Amygdala (tissue), 56 donors: Measurements from ENCODE around the gene KIAA0930.
A peak's percentile ranks its signal among the peaks of the same experiment; 100 is the strongest.

Experiments used
- DNase-seq, 56 donors: peaks; one replicate each; lab custom pipeline; 2025; lab: John Stamatoyannopoulos, UW

The KIAA0930 gene

DNA sequence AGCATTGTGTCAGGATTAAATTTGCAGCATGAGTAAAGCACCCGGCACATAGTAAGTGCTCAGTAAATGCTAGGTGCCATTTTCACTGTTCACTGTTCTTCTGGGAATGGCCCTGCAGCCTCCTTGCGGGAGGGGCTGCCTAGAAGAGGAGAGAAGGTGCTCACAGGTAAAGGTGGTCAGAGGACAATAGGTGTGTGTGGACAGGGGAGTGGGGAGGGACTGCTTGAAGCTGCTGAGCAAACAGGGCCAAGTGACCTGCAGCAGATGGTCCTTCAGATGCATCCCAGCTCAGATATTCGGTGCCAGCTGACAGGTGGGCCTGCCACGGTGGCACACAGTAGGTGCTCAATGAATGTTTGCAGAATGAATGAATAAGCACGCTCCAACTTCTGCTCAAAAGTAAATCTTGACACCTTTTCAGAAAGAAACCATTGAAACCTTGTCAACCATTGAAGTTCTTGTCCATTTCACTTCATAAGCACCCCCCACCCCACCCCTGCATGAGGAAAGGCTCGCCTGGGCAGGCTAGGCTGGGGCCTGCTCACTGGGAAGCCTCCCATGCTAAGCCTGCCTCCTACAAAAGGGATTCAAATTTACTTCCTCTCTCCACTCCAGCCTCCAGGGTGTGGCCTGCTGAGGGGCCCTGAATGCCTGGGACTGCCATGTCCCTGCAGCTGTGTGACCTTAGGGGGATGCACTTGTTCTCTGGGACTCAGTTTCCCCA lies 1.6 kb downstream of the KIAA0930 start:
- peak in 1 of 56 donors; percentile 27 for DNase-seq

DNA sequence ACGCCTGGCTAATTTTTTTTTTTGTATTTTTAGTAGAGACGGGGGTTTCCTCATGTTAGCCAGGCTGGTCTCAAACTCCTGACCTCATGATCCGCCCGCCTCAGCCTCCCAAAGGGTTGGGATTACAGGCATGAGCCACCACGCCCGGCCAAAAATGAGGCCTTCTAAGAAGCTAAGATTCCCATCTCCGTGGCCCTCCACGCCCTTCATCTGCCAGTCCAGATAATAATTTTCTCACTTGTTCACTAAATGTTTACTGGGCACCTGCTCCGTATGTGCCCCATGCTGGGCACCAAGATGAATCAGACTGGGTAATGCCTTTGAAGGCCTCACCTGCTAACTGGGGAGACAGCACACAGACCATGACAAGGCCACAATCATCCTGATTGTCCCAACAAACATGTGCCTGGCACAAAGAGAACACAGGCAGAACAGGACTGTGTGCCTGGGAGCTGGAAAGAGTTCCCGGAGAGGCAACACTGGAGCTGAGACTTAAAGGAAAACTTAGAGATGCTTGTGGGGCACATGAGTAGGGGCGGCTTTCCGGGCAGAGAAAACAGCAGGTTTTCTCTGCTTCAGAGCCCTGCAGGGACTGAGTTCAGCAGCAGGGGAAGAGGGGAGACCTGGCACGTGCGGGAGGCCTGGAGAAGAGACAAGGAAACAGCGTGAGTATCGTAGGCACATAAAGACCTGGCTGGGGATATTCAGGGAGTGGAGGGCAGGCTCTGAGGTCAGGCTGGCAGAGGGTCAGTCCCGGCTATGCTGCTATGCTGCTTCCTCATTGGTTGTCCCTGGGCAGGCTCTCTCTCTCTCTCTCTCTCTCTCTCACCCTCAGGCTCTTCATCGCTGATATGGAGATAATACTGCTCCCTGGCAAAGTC lies 2.4 kb downstream of the KIAA0930 start:
- no peak for DNase-seq

DNA sequence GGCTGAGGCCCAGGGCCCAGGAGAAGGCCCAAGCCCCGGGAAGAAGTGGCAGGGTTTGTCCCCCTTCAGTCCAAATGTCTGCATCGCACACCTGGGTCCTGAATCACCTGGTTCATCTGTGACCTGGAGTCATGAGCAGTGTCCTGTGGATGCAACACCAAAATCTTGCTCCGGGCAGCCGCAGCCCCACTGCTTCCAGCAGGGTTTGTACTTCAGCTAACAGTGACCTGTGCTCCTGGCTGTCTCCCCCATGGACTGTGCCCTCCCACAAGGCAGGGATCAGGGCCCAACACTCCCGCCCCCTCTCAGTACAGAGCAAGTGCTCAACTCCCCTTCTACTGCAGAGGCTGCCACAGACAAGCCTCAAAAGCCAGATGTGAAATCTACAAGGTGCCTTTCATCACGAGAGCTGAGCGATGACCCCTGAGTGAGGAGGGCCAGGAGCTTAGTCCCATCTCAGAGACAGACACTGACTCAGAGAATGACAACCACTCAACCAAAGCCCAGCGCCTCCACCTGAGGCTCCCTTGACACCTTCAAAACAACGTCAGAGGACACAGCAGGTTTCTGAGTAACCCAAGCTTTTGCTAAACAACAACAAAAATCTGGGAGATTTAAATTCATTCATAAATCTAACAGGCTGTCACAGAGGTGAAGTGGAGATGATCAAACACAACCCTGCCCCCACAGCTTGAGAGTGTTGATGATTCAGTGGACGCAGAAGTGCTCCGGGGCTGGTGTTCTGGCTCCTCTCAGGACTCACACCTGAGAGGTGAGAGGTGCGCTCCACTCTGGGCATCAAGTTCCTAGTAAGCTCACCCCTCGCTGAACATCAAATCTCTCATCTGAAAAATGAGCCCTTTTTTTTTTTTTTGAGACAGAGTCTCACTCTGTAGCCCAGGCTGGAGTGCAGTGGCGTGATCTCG lies 3.4 kb downstream of the KIAA0930 start:
- DNase-seq, result no peak

DNA sequence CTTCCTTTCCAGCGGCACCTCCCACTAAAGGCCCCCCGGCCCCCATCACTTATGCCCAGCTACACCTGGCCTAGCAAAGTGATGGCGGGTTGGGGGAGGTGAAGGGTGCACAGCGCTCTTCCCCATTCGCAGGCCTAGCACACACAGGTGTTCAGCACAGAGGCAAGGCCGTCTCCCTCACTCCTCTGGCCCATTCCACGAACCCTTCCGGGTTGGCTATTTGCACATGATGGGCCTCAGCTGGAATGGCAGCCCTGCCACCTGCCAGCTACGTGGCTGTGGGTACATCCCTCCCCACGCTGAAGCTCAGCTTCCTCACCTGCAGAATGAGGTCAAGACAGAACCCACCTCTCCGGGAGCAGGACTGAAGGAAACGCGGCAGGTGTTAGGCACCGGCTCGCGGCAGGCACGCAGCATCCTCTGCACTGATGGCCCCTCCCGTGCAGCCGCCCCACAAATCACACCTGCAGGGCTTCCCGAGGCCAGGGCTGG lies 4.8 kb downstream of the KIAA0930 start:
- no peak for DNase-seq

DNA sequence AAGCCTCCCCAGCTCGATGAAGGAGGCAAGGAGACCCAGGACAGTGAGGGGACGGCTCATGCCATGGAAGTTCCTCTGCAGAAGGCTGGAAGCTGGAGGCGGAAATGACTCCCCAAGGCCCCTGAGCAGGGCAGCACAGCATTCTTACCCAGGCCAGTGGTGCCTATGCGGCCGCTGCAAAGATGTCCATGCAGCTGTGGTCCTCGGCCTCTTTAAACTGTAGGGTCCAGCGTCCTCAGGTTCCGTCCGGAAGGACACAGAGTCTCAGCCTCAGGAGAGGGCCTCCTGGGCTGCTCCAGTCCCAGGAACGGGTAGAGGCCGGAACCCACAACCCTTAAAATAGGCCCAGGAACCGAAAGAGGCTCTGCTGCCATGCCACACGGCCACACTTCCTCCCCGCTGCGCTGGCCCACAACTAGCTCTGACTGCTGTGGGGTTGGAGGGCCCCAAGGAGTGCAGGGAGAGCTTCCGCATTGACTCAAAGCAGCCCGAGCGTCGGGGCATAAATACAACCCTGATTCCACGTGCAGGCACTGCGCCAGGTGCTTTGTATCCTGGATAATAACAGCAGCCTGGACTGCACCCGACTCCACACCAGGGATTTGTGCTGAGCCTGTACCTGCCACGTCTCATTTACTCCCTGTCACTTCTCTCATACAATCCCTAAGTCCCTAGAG lies 5.5 kb downstream of the KIAA0930 start:
- peak in 18 of 56 donors; percentile 20 to 48 (median 34) for DNase-seq

DNA sequence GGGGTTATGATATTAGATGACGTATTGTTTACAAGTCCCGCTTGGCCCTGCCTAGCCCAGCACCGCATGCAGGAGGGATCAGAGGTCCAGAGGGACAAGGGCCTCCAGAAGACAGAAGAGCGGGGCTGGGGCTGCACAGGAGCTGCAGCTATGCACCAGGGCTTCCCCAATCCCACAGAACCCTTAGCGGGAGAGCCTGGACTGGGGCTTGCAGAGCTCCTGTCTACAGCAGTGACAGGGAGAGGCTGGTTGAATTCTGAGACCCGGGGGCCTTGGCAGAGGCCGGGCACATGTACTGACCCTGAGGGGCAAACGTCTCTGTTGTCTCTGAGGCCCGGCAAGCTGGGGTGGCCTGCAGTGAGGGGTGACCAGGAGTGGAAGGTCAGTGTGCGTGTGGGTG lies 6.9 kb downstream of the KIAA0930 start:
- DNase-seq, result no peak

DNA sequence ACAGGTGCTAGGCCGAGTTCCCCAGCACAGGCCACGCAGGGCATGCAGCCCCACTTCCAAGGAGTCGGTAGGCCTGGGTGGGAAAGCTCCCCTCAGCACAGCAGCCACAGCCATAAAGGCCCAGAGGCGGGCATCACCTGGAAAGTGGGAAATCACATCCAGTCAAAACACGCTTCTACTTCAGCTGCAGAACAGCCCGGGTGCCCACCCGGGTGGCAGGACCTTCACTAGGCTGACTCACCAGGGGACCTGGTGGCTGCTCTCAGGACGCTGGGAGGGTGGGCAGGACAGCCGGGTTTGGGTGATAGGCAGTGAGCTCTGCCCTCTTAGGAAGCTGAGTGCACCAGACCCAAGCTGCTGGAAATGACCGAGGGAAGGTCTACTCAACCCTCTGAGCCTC lies 7.3 kb downstream of the KIAA0930 start:
- DNase-seq, result no peak

DNA sequence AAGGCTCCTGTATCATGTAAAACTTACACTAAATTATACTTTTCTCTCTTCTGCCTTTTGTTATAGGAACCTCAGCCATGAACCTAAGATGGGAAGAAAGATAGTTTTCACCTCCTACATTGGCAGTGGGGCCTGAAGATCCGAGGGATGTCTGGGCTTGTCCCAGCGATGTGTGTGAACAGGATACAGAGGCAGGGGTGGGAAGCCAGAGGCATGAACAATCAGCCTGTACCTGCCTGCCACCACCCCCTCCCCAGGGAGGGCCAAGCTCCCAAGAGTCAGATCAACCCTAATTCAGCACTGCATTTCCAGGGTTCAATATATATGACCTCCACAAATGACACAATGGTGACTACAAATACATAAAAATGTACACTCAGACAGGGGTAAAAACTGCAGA lies 9.4 kb downstream of the KIAA0930 start:
- no peak for DNase-seq

DNA sequence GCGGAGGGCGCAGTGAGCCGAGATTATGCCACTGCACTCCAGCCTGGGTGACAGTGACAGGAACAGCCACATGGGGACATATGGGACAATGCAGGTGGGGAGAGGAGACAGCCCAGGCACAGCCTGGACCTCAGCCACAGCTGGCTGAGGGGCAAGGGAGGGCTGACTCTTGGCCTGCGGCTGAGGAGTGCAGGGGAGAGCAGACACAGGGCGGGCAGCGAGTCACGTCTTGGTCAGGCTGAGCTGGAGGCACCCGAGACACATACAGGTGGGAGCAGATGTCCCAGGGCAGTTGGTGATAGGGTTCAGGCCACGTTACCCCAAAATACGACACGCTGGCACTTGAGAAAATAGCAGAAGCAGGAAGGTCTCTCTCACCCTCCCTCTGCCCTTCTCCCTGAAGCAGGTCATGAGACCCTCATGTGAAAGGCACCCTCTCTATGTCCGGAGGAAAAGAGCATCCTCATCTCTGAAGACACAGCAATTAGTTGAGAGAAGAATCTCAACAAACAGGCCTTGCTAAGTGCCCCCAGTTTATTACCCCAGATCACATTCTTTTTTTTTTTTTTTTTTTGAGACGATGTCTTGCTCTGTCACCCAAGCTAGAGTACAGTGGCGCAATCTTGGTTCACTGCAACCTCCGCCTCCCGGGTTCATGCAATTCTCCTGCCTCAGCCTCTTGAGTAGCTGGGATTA lies 10.5 kb downstream of the KIAA0930 start:
- DNase-seq, result no peak

DNA sequence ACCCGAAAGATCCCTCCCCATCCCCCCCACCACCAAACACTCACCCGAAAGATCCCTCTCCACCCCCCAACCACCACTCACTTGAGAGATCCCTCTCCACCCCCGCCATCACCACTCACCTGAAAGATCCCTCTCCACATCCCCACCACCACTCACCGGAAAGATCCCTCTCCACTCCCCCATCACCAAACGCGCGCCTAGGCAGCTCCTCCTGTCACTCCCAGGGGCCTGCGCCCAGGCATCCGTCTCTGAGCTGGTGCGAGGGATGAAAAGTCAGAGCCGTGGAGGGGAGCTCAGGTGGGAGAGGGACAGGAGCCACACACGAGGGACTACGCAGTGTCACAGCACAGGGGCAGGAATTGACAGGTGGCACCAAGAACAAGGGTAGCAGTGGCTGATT lies 11.5 kb downstream of the KIAA0930 start:
- no peak for DNase-seq

DNA sequence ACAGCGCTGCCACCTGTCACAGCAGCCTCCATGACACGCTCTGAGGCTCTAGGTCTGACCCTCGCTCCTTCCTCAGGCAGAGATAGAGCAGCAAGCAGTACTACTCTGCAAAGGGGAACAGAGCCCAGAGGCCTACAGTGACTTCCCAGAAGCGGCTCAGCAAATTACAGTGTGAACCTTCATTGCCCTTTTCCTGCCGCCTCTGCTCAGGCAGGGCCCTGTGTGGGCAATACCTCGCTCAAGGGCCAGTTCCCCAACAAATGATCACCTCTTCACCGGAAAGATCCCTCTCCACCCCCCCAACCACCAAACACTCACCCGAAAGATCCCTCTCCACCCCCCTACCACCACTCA lies 12.3 kb downstream of the KIAA0930 start:
- no peak for DNase-seq

DNA sequence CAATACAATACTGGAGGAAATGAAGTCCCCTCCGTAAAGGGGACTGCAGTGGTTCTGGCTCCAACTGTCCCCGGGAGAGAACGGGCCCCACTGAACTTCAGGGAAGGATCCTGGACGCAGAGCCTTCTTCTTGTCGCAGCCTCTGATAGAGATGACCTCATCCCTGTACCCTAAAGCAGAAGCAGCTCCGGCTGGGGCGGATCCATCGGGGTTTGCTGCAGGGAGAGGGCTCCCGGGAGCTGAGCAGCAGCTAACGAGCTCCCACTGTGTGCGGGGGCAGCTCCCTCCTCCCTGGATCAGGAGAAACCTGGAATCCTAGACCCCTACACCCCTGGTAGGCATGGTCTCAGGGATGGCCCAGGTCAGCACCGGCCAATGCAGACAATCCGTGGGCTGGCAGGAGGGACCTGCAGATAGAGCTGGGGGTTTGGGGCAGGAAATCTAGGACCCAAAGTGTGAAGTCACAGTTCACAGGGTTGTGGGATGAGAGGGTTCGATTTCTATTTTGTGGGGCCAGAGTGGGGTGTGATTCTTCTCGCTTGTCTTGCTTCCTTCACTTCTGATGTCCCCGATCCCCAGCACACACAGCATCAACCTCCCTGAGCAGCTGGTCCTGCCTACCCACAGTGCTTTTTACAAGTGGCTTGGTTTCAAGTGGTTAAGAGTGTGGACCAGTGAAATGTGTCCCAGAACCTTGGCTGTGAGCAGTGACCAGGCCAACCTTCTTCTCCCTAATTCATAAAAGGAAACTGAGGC lies 12.9 kb downstream of the KIAA0930 start:
- peak in 36 of 56 donors; percentile 19 to 60 (median 46) for DNase-seq

DNA sequence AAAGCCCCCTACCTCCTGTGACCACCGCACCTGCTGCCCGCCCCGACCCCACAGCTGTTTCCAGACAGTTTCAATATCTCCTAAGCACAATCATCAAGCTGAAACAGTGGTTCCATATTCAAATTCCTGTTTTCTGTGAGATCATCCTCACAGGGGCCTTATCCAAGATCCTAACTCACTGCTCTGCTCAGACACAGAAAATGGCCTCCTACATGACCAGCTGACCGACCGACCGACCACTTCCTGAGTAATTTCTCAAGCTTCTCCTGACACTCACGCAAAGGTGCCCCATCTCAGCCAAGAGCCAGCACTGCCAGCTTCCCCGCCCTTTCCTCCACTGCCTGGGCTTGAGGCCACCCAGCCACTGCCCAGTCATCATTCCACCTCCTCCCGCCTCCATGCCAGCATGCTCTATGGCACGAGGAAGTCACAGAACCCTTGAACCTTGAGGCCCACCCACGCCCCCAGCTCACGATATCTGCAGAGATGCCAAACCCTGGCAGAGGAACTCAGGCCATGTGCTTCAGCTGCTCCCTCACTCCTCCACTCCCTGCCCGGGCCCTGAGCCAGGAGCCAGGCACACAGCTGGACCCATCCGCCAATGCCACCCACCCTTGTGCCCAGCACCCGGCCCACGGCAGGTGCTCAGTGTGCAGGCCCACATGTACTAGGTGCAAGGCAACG lies 14.0 kb downstream of the KIAA0930 start:
- peak in 34 of 56 donors; percentile 28 to 71 (median 51) for DNase-seq

DNA sequence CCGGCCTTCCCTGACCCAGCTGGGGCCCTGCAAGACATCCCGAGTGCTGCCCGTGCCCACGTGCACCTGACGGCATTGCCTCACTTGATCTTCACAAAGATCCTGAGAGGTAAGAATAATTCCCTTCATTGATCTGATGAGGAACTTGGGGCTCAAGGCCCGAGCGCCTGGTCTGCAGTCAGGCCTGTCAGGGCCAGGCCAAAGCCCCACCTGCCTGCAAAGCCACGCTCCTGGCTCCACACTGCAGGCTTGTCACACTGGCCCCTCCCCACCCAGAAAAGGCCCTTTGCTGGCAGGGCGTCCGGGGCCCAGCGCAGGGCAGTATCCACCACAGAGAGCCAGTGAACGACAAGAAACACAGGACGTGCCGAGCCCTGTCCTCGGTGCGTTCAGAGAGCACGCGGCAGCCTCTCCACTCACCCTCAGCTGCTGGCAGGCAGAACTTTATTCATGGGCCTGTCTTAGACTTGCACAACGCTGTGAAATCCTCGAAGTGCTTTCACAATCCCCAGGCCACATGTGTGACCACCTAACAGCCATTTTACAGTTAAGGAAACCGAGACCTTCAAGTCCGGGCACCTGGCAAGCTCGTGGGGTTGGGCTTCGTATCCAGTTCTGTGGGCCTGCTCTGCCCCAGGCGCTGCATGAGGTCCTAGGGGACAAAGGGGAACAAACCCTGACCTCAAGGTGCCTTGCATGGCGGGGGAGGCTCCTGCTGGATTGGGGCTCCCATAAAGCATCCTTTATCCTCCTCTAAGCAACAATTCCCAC lies 14.8 kb downstream of the KIAA0930 start:
- DNase-seq, result peak in 31 of 56 donors; percentile 30 to 66 (median 51)

DNA sequence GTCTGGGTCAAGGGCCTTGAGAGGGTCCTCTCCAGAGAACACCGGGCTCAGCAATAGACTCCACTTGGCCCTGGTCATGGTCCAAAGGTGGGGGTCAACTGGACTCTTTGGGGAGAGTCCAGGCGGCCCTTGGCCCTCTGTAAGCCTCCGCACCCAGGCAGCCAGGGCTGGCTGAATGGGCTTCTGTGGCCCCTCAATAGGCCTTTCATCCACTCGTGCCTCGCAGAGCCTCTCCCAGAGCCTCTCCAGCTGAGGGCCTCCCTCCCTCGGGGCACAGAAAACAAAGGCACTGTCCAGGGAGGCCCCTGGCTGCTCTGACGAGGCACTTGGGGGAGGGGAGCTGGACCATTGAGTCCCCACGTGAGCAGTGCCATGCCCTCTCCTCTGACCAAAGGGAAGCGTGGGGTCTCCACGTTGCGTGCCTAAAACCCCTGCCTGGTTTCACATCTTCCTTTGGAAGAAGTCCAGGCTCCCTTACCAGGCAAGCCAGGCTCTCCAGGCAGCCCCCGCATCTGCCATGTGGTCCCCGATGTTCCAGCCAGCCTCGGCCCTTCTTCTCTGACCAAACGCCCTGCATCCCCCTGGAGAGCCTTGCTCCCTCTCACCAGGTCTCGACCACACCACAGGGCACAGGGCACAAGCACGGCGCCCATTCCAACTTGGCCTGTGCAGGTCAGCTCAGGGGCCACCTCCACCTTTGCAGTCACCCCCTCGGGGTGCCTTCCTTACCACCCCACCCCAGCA lies 15.5 kb downstream of the KIAA0930 start:
- DNase-seq, result peak in 54 of 56 donors; percentile 49 to 97 (median 87)

DNA sequence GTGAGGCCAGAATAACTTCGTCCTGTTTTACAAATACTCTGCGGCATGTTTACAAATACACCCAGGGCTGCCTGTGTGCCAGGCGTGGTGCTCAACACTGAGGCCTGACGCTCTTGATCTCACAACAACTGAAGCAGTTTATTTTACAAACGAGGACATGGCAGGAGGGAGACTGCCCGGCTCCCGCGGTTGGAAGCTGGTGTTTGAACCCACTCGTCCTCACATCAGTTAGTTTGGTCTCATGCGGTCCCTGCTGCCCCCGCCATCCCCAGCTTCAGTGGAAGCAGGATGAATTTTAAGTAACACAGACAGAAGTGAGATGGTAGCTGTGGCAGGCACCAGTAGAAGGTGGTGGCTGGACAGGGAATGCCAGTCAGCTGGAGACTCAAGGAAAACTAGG lies 16.4 kb downstream of the KIAA0930 start:
- DNase-seq, result peak in 12 of 56 donors; percentile 26 to 64 (median 40)
